ENCODE measurements around the gene MYLK4.
"Not testable (repeated sequence)": the region's sequence is repeated elsewhere in the genome, so short reads cannot be mapped to it uniquely, and the experiment has no call there.

The MYLK4 gene

DNA sequence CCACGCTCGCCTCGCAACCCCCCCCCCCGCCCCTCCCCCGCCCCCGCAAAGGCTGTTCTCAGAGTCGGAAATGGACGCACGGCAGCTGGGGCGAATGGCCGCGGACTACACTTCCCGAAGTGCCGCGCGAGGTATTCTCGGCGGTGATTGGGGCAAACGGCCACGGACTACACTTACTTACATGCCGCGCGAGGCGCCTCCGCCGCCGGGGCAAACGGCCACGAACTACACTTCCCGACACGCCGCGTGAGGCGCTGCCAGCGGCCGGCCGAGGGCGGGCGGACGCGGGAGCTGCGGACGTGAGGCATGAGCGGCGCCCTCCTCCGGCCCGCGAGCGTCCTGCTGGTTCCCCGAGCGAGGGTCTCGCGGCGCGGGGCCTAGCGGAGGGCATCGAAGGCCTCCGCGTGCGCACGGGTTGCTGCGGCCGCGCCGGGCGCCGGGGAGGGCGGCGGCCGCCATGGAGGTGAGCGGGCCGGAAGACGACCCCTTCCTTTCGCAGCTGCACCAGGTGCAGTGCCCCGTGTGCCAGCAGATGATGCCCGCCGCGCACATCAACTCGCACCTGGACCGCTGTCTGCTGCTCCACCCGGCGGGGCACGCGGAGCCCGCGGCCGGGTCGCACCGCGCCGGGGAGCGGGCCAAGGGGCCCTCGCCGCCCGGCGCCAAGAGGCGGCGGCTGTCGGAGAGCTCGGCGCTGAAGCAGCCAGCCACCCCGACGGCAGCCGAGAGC, 14.6 kb upstream of the MYLK4 start, which contains the start of gene WRNIP1:
TSS of gene WRNIP1 (plus strand) at position 228 of the 730 bp plus-strand sequence. CDS start at position 458, 230 bp downstream.
- no CpG with 5 or more reads among the region's 104 CpGs for WGBS (ENCODE audit: insufficient coverage, insufficient read length)
- Histone ChIP-seq H3K27me3 (ENCODE audit: control insufficient read depth, insufficient read depth, low read length) (no peaks in the 10 kb centered on the region), H3K27ac (ENCODE audit: low read length) (no peak within 1 kb of the TSS), H3K36me3 (ENCODE audit: control insufficient read depth, insufficient read depth, low read length) (no peaks in the 10 kb centered on the region), H3K9me3 (ENCODE audit: control insufficient read depth, insufficient read depth, low read length) (no peaks in the 10 kb centered on the region), H3K4me3 (ENCODE audit: low read length) (peak within 1 kb of the TSS; percentile 72), H3K4me1 (ENCODE audit: control insufficient read depth, insufficient read depth, low read length) (no peaks in the 10 kb centered on the region; the same call in 1 of the 2 replicates)
- peak; percentile 96 for DNase-seq (ENCODE audit: low read depth, low spot score)

DNA sequence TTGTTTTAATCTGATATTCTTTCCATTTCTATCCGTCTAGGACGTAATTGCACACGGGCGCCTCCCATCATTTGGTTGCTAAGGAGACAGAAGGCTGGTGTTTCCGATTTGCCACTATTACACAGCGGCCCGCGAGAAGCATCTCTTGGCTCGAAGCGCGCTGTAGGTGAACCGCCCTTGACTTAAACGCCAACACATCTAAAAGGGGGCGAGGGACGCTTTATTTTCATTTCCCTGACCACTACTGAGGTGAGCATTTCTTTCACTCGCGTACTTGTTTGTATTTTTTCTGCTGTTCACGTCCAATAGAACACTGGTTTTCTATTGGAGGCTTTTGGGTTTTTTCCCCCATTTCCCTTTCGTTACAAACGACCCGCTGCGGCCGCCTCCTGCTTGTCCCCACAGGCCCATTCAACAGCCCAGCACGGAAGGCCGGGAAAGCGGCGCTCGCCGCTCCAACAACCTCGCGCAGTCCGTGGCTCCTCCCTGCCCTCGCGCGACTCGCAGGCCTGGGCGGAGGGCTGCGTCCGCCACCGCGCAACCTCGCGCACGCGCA, 14.0 kb upstream of the MYLK4 start:
- Histone ChIP-seq H3K4me3 (ENCODE audit: low read length) (peak overlapping the region; percentile 25; the same call in 1 of the 2 replicates), H3K4me1 (ENCODE audit: control insufficient read depth, insufficient read depth, low read length) (no peaks in the 10 kb centered on the region; the same call in 1 of the 2 replicates), H3K27ac (ENCODE audit: low read length) (no peak overlapping the region), H3K9me3 (ENCODE audit: control insufficient read depth, insufficient read depth, low read length) (no peaks in the 10 kb centered on the region), H3K27me3 (ENCODE audit: control insufficient read depth, insufficient read depth, low read length) (no peaks in the 10 kb centered on the region), H3K36me3 (ENCODE audit: control insufficient read depth, insufficient read depth, low read length) (no peaks in the 10 kb centered on the region)
- WGBS (ENCODE audit: insufficient coverage, insufficient read length): no CpG with 5 or more reads among the region's 45 CpGs
- no peak for DNase-seq (ENCODE audit: low read depth, low spot score)

DNA sequence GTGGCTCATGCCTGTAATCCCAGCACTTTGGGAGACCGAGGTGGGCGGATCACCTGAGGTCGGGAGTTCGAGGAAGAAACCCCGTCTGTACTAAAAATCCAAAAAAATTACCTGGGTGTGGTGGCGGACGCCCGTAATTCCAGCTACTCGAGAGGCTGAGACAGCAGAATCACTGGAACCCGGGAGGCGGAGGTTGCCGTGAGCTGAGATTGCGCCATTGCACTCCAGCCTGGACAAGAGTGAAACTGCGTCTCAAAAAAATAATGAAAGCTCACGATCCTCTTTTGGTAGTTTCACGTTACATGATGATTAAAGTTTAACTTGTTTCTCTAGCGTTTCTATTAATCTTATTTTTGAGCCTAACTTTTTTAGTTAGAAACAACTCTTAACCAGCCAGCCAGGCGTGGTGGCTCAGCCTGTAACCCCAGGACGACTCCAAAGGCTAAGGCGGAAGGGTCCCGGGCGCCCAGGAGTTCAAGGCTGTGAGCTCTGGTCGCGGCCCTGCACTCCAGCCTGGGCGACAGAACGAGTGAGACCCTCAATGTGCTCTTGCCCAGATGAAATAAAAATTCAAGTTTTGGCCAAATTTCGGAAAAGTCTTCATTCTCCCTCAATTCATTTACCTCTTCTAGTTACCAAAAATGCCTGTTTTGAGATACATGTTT, 13.3 kb upstream of the MYLK4 start:
- no peak overlapping the region for H3K4me3 ChIP-seq (ENCODE audit: low read length)
- no peak overlapping the region for H3K27ac ChIP-seq (ENCODE audit: low read length)
- H3K4me1 ChIP-seq (ENCODE audit: control insufficient read depth, insufficient read depth, low read length): no peaks in the 10 kb centered on the region; the same call in 1 of the 2 replicates
- H3K9me3 ChIP-seq (ENCODE audit: control insufficient read depth, insufficient read depth, low read length): no peaks in the 10 kb centered on the region
- WGBS (ENCODE audit: insufficient coverage, insufficient read length): no CpG with 5 or more reads among the region's 27 CpGs
- H3K36me3 ChIP-seq (ENCODE audit: control insufficient read depth, insufficient read depth, low read length): no peaks in the 10 kb centered on the region
- no peaks in the 10 kb centered on the region for H3K27me3 ChIP-seq (ENCODE audit: control insufficient read depth, insufficient read depth, low read length)
- no peak for DNase-seq (ENCODE audit: low read depth, low spot score)

DNA sequence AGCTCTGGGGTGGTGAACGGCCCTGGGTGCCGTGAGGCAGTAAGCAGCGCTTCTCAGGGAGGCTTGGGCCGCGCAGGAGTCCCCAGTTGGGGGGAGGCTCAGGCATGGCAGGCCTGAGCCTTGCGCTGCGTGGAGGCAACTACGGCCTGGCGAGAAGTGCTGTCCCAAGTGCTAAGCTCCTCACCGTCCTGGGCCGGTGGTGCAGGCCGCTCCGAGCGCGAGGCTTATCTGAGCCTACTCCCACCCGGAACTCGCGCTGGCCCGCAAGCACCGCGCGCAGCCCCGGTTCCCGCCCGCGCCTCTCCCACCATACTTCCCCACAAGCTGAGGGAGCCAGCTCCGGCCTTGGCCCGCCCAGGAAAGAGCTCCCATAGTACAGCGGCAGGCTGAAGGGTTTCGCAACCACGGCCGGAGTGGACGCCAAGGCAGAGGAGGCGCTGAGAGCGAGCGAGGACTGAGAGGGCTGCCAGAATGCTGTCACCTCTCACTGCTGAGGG, 12.7 kb upstream of the MYLK4 start:
- Histone ChIP-seq H3K36me3 (ENCODE audit: control insufficient read depth, insufficient read depth, low read length) (no peaks in the 10 kb centered on the region), H3K4me1 (ENCODE audit: control insufficient read depth, insufficient read depth, low read length) (no peaks in the 10 kb centered on the region; the same call in 1 of the 2 replicates), H3K9me3 (ENCODE audit: control insufficient read depth, insufficient read depth, low read length) (no peaks in the 10 kb centered on the region), H3K4me3 (ENCODE audit: low read length) (no peak overlapping the region), H3K27me3 (ENCODE audit: control insufficient read depth, insufficient read depth, low read length) (no peaks in the 10 kb centered on the region), H3K27ac (ENCODE audit: low read length) (no peak overlapping the region)
- WGBS (ENCODE audit: insufficient coverage, insufficient read length): no CpG with 5 or more reads among the region's 36 CpGs
- DNase-seq (ENCODE audit: low read depth, low spot score): no peak

DNA sequence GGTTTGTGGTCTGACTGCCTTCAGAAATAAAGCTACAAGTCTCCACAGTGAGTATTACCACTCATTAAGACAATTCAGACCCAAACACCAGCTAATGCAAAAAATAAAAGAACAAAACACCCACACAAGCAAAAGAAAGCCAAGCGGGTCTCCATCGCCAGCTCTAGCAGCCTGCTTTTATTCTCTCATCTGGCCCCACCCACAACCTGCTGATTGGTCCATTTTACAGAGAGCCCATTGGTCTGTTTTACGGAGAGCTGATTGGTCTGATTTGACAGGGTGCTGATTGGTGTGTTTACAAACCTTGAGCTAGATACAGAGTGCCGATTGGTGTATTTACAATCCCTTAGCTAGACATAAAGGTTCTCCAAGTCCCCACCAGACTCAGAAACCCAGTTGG, 12.1 kb upstream of the MYLK4 start:
- not testable (repeated sequence) for H3K4me3 ChIP-seq (ENCODE audit: low read length); H3K27ac ChIP-seq (ENCODE audit: low read length); H3K36me3 ChIP-seq (ENCODE audit: control insufficient read depth, insufficient read depth, low read length); DNase-seq (ENCODE audit: low read depth, low spot score); H3K27me3 ChIP-seq (ENCODE audit: control insufficient read depth, insufficient read depth, low read length); H3K4me1 ChIP-seq (ENCODE audit: control insufficient read depth, insufficient read depth, low read length); H3K9me3 ChIP-seq (ENCODE audit: control insufficient read depth, insufficient read depth, low read length)
- no CpG with 5 or more reads among the region's 4 CpGs for WGBS (ENCODE audit: insufficient coverage, insufficient read length)

DNA sequence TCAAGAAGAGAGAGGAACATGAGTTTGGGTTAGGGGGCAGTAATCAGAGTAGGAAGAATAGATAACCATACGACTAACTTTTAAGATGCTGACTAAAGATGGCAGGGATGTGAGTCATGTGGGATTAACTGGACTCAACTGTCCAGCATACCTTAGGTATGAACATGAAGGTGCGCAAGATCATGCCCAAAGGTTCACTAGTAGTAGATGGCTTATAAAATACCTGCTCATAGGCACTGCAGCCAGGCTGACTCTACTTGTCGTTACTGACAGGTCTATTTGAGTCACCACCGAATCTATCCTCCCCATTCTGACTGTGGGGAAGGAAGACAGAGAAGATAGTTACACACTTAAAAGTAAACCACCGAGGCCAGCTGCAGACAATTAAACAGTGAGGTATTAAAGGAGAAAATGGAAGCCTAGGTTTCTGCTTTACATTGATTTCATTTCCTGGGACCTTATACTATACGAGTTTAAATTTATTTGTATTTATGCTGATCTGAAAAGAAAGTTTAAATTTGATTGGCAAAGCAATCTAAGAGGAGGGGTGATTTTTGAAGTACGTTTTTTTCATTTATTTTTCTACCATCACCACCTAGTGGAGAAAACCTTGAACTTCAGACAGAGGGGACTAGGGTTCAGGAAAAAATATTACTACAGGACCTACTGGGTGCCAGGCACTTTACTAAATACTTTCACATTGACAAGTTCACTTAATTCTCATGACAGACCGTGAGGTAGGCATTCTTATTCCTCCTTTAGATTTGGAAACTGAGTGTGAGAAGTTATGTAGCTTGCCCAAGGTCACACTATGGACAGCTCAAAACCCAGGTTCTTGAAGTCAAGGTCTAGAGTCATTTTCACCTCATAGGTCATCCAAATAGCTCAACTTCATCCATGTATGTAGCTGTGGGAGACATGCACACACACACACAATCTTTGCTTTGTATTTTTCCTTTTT, 10.4 kb upstream of the MYLK4 start:
- DNase-seq (ENCODE audit: low read depth, low spot score): no peak
- Histone ChIP-seq H3K4me3 (ENCODE audit: low read length) (no peak overlapping the region), H3K36me3 (ENCODE audit: control insufficient read depth, insufficient read depth, low read length) (no peaks in the 10 kb centered on the region), H3K4me1 (ENCODE audit: control insufficient read depth, insufficient read depth, low read length) (no peaks in the 10 kb centered on the region), H3K27ac (ENCODE audit: low read length) (no peak overlapping the region), H3K27me3 (ENCODE audit: control insufficient read depth, insufficient read depth, low read length) (no peaks in the 10 kb centered on the region), H3K9me3 (ENCODE audit: control insufficient read depth, insufficient read depth, low read length) (no peaks in the 10 kb centered on the region)
- WGBS (ENCODE audit: insufficient coverage, insufficient read length): no CpG with 5 or more reads among the region's 8 CpGs

- Histone ChIP-seq H3K9me3 (ENCODE audit: control insufficient read depth, insufficient read depth, low read length) (no peaks in the 10 kb centered on the region), H3K27me3 (ENCODE audit: control insufficient read depth, insufficient read depth, low read length) (no peaks in the 10 kb centered on the region), H3K4me3 (ENCODE audit: low read length) (no peak overlapping the region), H3K27ac (ENCODE audit: low read length) (no peak overlapping the region), H3K36me3 (ENCODE audit: control insufficient read depth, insufficient read depth, low read length) (no peaks in the 10 kb centered on the region), H3K4me1 (ENCODE audit: control insufficient read depth, insufficient read depth, low read length) (no peaks in the 10 kb centered on the region)
- no CpG with 5 or more reads among the region's 3 CpGs for WGBS (ENCODE audit: insufficient coverage, insufficient read length)
- no peak for DNase-seq (ENCODE audit: low read depth, low spot score)
Observed at GRCh38 chr6:2758980-2759379, 8.3 kb upstream of the MYLK4 start.

- no peak for DNase-seq (ENCODE audit: low read depth, low spot score)
- H3K9me3 ChIP-seq (ENCODE audit: control insufficient read depth, insufficient read depth, low read length): no peaks in the 10 kb centered on the region
- WGBS (ENCODE audit: insufficient coverage, insufficient read length): 100% methylated on average over 1 of the region's 3 CpGs
- H3K27ac ChIP-seq (ENCODE audit: low read length): no peak overlapping the region
- H3K4me3 ChIP-seq (ENCODE audit: low read length): no peak overlapping the region
- H3K36me3 ChIP-seq (ENCODE audit: control insufficient read depth, insufficient read depth, low read length): no peaks in the 10 kb centered on the region
- no peaks in the 10 kb centered on the region for H3K27me3 ChIP-seq (ENCODE audit: control insufficient read depth, insufficient read depth, low read length)
- no peaks in the 10 kb centered on the region for H3K4me1 ChIP-seq (ENCODE audit: control insufficient read depth, insufficient read depth, low read length)
Observed at GRCh38 chr6:2756687-2757224, 6.0 kb upstream of the MYLK4 start.

- DNase-seq (ENCODE audit: low read depth, low spot score): no peak
- Histone ChIP-seq H3K36me3 (ENCODE audit: control insufficient read depth, insufficient read depth, low read length) (no peaks in the 10 kb centered on the region), H3K4me1 (ENCODE audit: control insufficient read depth, insufficient read depth, low read length) (no peaks in the 10 kb centered on the region), H3K9me3 (ENCODE audit: control insufficient read depth, insufficient read depth, low read length) (no peaks in the 10 kb centered on the region), H3K27me3 (ENCODE audit: control insufficient read depth, insufficient read depth, low read length) (no peaks in the 10 kb centered on the region), H3K27ac (ENCODE audit: low read length) (no peak overlapping the region), H3K4me3 (ENCODE audit: low read length) (no peak overlapping the region)
- no CpG with 5 or more reads among the region's 2 CpGs for WGBS (ENCODE audit: insufficient coverage, insufficient read length)
Observed at GRCh38 chr6:2756241-2756640, 5.5 kb upstream of the MYLK4 start.

Data from iPS DF 6.9 (cell line).